Tibial artery (tissue), 4 donors: ENCODE results near the gene WASHC2C.
"Not testable (repeated sequence)": the region's sequence is repeated elsewhere in the genome, so short reads cannot be mapped to it uniquely, and the experiment has no call there.

ENCODE experiments used
- DNase-seq, 2 donors: peaks; one replicate each; pipeline ENCODE4 v3.0.0-alpha.2; 2019
- H3K27ac ChIP-seq, 2 donors: fragments of 200-600 bp; sonication (generic) in 1 of 2; 1 replicate in 1 of 2; 2 replicates in 1 of 2; pipeline ENCODE4 v1.5.1; 2018 to 2019; ENCODE audit warnings: mild to moderate bottlenecking in 1 of 2
- H3K27me3 ChIP-seq, 2 donors: fragments of 200-600 bp; sonication (generic) in 1 of 2; one replicate each; pipeline versions ENCODE4 v1.5.1 to v1.6.0; 2016 to 2019
- H3K36me3 ChIP-seq, 3 donors: fragments of 200-600 bp; sonication (generic) in 2 of 3; one replicate each; pipeline ENCODE4 v1.5.1; 2016 to 2019; ENCODE audit warnings: mild to moderate bottlenecking in 2 of 3
- H3K4me1 ChIP-seq, 4 donors: fragments of 200-600 bp; sonication (generic) in 2 of 4; 1 replicate in 3 of 4; 2 replicates in 1 of 4; pipeline ENCODE4 v1.5.1; 2016 to 2019
- H3K4me3 ChIP-seq, 2 donors: fragments of 200-600 bp; sonication (generic) in 1 of 2; 1 replicate in 1 of 2; 2 replicates in 1 of 2; pipeline ENCODE4 v1.5.1; 2018 to 2019; ENCODE audit warnings: mild to moderate bottlenecking in 2 of 2
- H3K9me3 ChIP-seq, 3 donors: fragments of 200-600 bp; sonication (generic) in 1 of 3; one replicate each; pipeline ENCODE4 v1.5.1; 2016 to 2019
- CTCF ChIP-seq, 2 experiments: fragments of 200-600 bp in 1 of 2; fragments of 450-650 bp in 1 of 2; IDR thresholded peaks; one replicate each; pipeline ENCODE4 v1.5.1; 2017 to 2019; ENCODE audit warnings: antibody characterized with exemption in 2 of 2, mild to moderate bottlenecking in 1 of 2, moderate library complexity in 1 of 2
- intact Hi-C: fragments of 100-400 bp; cut with DNase I; formaldehyde crosslinking; loops from one replicate; pipeline ENCODE4 v1.15.0; 2023; ENCODE audit warnings: low total_unique reads

The WASHC2C gene

GRCh38 chr10:45817130-45817859 is 90.2 kb downstream of the WASHC2C start:
- Histone ChIP-seq H3K9me3 (no peaks in the 10 kb centered on the region), H3K4me1 (no peaks in the 10 kb centered on the region), H3K36me3 (no peaks in the 10 kb centered on the region), H3K27me3 (no peaks in the 10 kb centered on the region), H3K4me3 (no peak overlapping the region), H3K27ac (no peak overlapping the region)
- intact Hi-C loops = no loop called here
- no peak for DNase-seq
- no peak for TF ChIP-seq CTCF (IDR thresholded peaks at IDR 0.05)

- no peaks in the 10 kb centered on the region for H3K4me1 ChIP-seq
- intact Hi-C loops = no loop called here
- no peaks in the 10 kb centered on the region for H3K36me3 ChIP-seq
- no peaks in the 10 kb centered on the region for H3K9me3 ChIP-seq
- DNase-seq = no peak
- no peak overlapping the region for H3K27ac ChIP-seq
- H3K27me3 ChIP-seq = no peaks in the 10 kb centered on the region
- TF ChIP-seq CTCF (IDR thresholded peaks at IDR 0.05) = no peak
- H3K4me3 ChIP-seq = no peak overlapping the region
These were observed 90.8 kb downstream of the WASHC2C start for GRCh38 chr10:45817912-45818311.

- no peak overlapping the region for H3K27ac ChIP-seq
- no peaks in the 10 kb centered on the region for H3K9me3 ChIP-seq
- no peaks in the 10 kb centered on the region for H3K27me3 ChIP-seq
- no peaks in the 10 kb centered on the region for H3K36me3 ChIP-seq
- no peak overlapping the region for H3K4me3 ChIP-seq
- no peak for DNase-seq
- TF ChIP-seq CTCF (IDR thresholded peaks at IDR 0.05) = no peak
- intact Hi-C loops = no loop called here
- H3K4me1 ChIP-seq = no peaks in the 10 kb centered on the region
These were observed 92.5 kb downstream of the WASHC2C start for GRCh38 chr10:45819552-45819951.

- intact Hi-C loops, H3K36me3 ChIP-seq, DNase-seq, H3K27ac ChIP-seq, H3K27me3 ChIP-seq, H3K4me3 ChIP-seq, H3K9me3 ChIP-seq, H3K4me1 ChIP-seq: not testable (repeated sequence)
These were observed 93.2 kb downstream of the WASHC2C start for GRCh38 chr10:45820107-45820830.

- intact Hi-C loops, H3K27me3 ChIP-seq, H3K36me3 ChIP-seq, H3K4me3 ChIP-seq, H3K9me3 ChIP-seq, H3K4me1 ChIP-seq, H3K27ac ChIP-seq, DNase-seq: not testable (repeated sequence)
These were observed 95.9 kb downstream of the WASHC2C start for GRCh38 chr10:45822918-45823317.
